ENCODE data around the gene HTR5A. TPM values are rescaled to one million over a fixed set of nuclear protein-coding genes. Genes with fewer than 3 reads are reported as not detected.

HTR5A gene
- total and polyA plus RNA-seq, 2 donors (not counting 1 experiment from before 2014, with no cell fraction given) = not detected

DNA sequence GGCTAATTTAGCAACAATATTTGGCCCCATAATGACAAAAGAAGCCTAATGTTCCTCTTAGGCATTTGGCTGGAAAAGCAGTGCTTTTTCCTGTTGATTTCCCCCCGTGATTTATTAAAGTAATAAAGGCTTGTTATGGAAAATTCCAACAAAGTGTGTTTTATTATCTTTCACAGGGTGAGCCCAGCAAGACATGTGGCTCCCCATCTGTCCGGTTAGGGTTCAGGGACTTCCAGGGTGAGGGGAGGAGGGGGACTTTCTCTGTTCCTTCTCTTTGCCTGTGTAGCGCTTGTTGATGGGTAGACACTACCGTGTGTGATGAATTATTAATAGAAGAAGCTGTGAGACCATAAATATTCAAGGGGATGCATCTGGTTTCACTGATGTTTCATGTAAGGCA lies 39.0 kb downstream of the HTR5A start:
- Histone ChIP-seq H3K4me1 (ENCODE audit: control insufficient read depth in 2 of 2, insufficient read depth in 2 of 2, low read length in 2 of 2) (no peaks in the 10 kb centered on the region), H2AFZ (ENCODE audit: insufficient read depth, low read depth, low read length, poor library complexity, severe bottlenecking) (no peak overlapping the region), H3K79me2 (ENCODE audit: control insufficient read depth, insufficient read depth, low read length) (no peaks in the 10 kb centered on the region), H3K27me3 (replicated peaks in 1 of 4; ENCODE audit: control extremely low read depth in 1 of 4, control insufficient read depth in 3 of 4, insufficient read depth in 4 of 4, low read length in 3 of 4) (peaks cover 0 to 5% (median 1%) of the 10 kb centered on the region in 4 experiments), H3K4me3 (ENCODE audit: control extremely low read depth in 1 of 5, extremely low read depth in 1 of 5, insufficient read depth in 1 of 5, low read depth in 2 of 5, low read length in 4 of 5) (no peak overlapping the region), H3K27ac (ENCODE audit: low read length in 2 of 2) (no peak overlapping the region), H3K4me2 (replicated peaks; ENCODE audit: low read depth, low read length, poor library complexity, severe bottlenecking) (no peak overlapping the region), H3K9me3 (ENCODE audit: control extremely low read depth in 1 of 3, control insufficient read depth in 2 of 3, insufficient read depth in 1 of 3, low read length in 2 of 3) (no peaks in the 10 kb centered on the region), H3K36me3 (replicated peaks in 1 of 2; ENCODE audit: control extremely low read depth in 1 of 2, control insufficient read depth in 1 of 2, extremely low read depth in 1 of 2, insufficient read depth in 2 of 2, low read length in 1 of 2) (no peaks in the 10 kb centered on the region), H4K20me1 (ENCODE audit: control insufficient read depth, insufficient read depth, low read length, poor library complexity, severe bottlenecking) (no peaks in the 10 kb centered on the region), H3K9ac (ENCODE audit: low read length) (no peak overlapping the region)
- ATAC-seq (ENCODE audit: low read depth) (no peak), DNase-seq (no peak)
- Mint-ChIP-seq H3K27ac (no peak overlapping the region), H3K4me1 (no peaks in the 10 kb centered on the region), H3K4me3 (no peak overlapping the region), H3K27me3 (peaks cover 20% of the 10 kb centered on the region), H3K9me3 (ENCODE audit: insufficient read depth) (no peaks in the 10 kb centered on the region)
- TF ChIP-seq EZH2 (IDR thresholded peaks at IDR 0.05; ENCODE audit: borderline replicate concordance, insufficient read depth, low read depth, low read length, poor library complexity, severe bottlenecking) = no peak
- TF ChIP-seq, protein P1, sequence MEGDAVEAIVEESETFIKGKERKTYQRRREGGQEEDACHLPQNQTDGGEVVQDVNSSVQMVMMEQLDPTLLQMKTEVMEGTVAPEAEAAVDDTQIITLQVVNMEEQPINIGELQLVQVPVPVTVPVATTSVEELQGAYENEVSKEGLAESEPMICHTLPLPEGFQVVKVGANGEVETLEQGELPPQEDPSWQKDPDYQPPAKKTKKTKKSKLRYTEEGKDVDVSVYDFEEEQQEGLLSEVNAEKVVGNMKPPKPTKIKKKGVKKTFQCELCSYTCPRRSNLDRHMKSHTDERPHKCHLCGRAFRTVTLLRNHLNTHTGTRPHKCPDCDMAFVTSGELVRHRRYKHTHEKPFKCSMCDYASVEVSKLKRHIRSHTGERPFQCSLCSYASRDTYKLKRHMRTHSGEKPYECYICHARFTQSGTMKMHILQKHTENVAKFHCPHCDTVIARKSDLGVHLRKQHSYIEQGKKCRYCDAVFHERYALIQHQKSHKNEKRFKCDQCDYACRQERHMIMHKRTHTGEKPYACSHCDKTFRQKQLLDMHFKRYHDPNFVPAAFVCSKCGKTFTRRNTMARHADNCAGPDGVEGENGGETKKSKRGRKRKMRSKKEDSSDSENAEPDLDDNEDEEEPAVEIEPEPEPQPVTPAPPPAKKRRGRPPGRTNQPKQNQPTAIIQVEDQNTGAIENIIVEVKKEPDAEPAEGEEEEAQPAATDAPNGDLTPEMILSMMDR (IDR thresholded peaks at IDR 0.05) = no peak
- CTCF ChIA-PET = no interaction called here
- WGBS (ENCODE audit: insufficient coverage) = 82% methylated on average over 2 of the region's 4 CpGs
- intact Hi-C loops (cut with micrococcal nuclease) = no loop called here
- POLR2A ChIA-PET = no interaction called here

DNA sequence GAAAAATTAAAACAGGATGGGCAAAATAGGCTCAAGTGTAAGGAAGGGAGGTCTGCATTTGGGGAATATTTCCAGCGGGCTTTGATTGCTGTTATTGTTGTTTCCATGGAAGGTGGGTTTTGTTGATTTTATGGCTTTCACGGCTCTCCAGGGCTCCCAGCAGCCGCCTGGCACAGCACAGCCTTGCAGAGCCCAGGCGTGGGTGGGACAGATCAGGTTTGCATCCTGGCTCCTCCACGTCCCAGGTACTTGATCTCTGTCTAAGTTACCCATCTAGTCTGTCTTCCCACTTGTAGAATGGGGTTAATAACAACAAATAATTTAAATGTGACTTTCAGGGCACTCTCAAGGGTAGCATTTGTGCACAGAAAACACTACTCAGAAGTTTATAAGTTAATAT lies 45.2 kb downstream of the HTR5A start:
- H3K4me1 Mint-ChIP-seq = no peaks in the 10 kb centered on the region
- intact Hi-C loops (cut with micrococcal nuclease) = no loop called here

More for the DNA sequence above, 45.2 kb downstream of the HTR5A start:
- TF ChIP-seq, protein P1 (IDR thresholded peaks at IDR 0.05) = no peak
- DNase-seq (no peak), ATAC-seq (ENCODE audit: low read depth) (no peak)
- Histone ChIP-seq H4K20me1 (ENCODE audit: control insufficient read depth, insufficient read depth, low read length, poor library complexity, severe bottlenecking) (no peaks in the 10 kb centered on the region), H3K9ac (ENCODE audit: low read length) (no peak overlapping the region), H2AFZ (ENCODE audit: insufficient read depth, low read depth, low read length, poor library complexity, severe bottlenecking) (no peak overlapping the region), H3K4me1 (ENCODE audit: control insufficient read depth in 2 of 2, insufficient read depth in 2 of 2, low read length in 2 of 2) (no peaks in the 10 kb centered on the region), H3K27me3 (replicated peaks in 1 of 4; ENCODE audit: control extremely low read depth in 1 of 4, control insufficient read depth in 3 of 4, insufficient read depth in 4 of 4, low read length in 3 of 4) (peaks cover 0 to 2% (median 0%) of the 10 kb centered on the region in 4 experiments), H3K27ac (ENCODE audit: low read length in 2 of 2) (no peak overlapping the region), H3K9me3 (ENCODE audit: control extremely low read depth in 1 of 3, control insufficient read depth in 2 of 3, insufficient read depth in 1 of 3, low read length in 2 of 3) (peaks cover 0 to 20% (median 0%) of the 10 kb centered on the region in 3 donors), H3K4me3 (ENCODE audit: control extremely low read depth in 1 of 5, extremely low read depth in 1 of 5, insufficient read depth in 1 of 5, low read depth in 2 of 5, low read length in 4 of 5) (no peak overlapping the region), H3K36me3 (replicated peaks in 1 of 2; ENCODE audit: control extremely low read depth in 1 of 2, control insufficient read depth in 1 of 2, extremely low read depth in 1 of 2, insufficient read depth in 2 of 2, low read length in 1 of 2) (no peaks in the 10 kb centered on the region), H3K4me2 (replicated peaks; ENCODE audit: low read depth, low read length, poor library complexity, severe bottlenecking) (no peak overlapping the region), H3K79me2 (ENCODE audit: control insufficient read depth, insufficient read depth, low read length) (no peaks in the 10 kb centered on the region)
- no peak overlapping the region for H3K27ac Mint-ChIP-seq
- CTCF ChIA-PET = no interaction called here
- peaks cover 8% of the 10 kb centered on the region for H3K27me3 Mint-ChIP-seq
- POLR2A ChIA-PET = no interaction called here
- H3K9me3 Mint-ChIP-seq (ENCODE audit: insufficient read depth) = no peaks in the 10 kb centered on the region
- WGBS (ENCODE audit: insufficient coverage) = 78% methylated on average over 4 of the region's 5 CpGs
- H3K4me3 Mint-ChIP-seq = no peak overlapping the region
